ENCODE results near the gene CHRDL2.
"Not testable (repeated sequence)": the region's sequence is repeated elsewhere in the genome, so short reads cannot be mapped to it uniquely, and the experiment has no call there.

CHRDL2 gene

GRCh38 chr11:74669211-74670160 lies 61.7 kb downstream of the CHRDL2 start:
- no peak for DNase-seq

GRCh38 chr11:74663315-74663714 lies 67.9 kb downstream of the CHRDL2 start:
- DNase-seq = no peak

GRCh38 chr11:74662487-74663103 lies 68.6 kb downstream of the CHRDL2 start:
- DNase-seq = no peak

- not testable (repeated sequence) for DNase-seq
These were observed 72.1 kb downstream of the CHRDL2 start for GRCh38 chr11:74659124-74659523.

DNA sequence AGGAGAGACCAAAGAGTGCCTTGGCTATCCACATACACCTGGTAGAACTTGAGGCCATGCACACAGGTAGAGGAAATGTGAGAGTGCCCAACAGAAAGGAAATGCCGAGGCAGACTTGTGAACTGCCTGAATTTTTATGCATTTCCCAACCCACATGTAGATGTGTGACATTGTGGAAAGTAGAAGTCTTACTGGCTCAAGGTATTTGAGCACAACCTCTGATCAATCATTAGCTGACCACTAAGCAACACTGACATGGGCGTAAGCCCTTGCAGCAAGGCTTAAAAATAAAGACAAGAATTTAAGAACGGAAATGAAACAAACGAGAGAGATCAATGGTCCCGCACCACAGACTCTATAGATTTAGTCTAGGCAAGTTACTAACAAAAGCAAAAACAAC lies 76.2 kb downstream of the CHRDL2 start:
- no peak for DNase-seq

GRCh38 chr11:74650498-74650897 lies 80.7 kb downstream of the CHRDL2 start:
- DNase-seq = no peak

- DNase-seq = no peak
These were observed 82.3 kb downstream of the CHRDL2 start for GRCh38 chr11:74648894-74649293.

DNA sequence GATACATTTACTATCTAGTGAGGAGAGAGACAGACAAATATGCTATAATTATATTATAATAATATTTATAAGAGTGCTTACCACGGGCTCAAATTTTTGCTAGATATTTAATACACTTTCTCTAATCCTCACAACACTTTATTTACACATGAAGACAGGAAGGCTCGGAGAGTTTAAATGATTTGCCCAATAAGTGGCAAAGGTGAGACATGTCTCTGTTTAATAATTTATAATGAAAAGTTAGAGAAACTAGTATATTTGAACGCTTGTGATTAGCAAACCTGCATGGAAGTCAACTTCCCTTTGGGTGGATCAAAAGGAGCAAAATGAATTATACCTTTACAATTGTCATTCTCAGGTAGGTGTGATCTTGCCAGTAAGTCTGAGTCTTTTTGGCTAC lies 83.4 kb downstream of the CHRDL2 start:
- DNase-seq = no peak

DNA sequence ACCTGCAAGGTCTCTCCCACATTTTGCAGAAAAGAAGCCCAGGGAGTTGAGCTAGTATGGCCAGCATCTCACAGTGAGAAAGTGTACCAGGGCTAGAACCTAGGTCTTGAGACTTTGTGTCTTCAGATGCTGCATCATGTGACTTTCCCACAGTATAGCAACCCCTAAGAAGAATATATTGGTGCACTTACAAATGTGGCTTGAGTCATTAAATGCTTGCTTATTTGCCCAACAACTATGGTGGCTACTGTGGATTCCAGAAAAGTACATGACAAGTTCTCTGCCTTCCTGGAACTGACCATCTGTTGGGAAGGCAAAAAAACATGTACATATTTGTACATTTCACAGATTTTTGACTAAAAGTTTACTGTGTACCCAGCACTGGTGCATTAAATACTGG lies 83.8 kb downstream of the CHRDL2 start:
- DNase-seq = no peak

- DNase-seq = no peak
These were observed 84.3 kb downstream of the CHRDL2 start for GRCh38 chr11:74646954-74647353.
